Epithelial cell of proximal tubule (primary cell): ENCODE data around the gene CC2D1A. TPM values are rescaled to one million over a fixed set of nuclear protein-coding genes. Genes with fewer than 3 reads are reported as not detected.

ENCODE experiments used
- DNase-seq: peaks from one replicate; pipeline ENCODE4 v3.0.0-alpha.2; 2011; ENCODE audit warnings: low read depth
- H3K4me3 ChIP-seq: 2 replicates; pipeline ENCODE4 v1.5.1; 2011; ENCODE audit warnings: low read depth, mild to moderate bottlenecking, low read length
- CTCF ChIP-seq: conservative IDR thresholded peaks from 2 replicates; pipeline ENCODE4 v1.5.1; 2012; ENCODE audit warnings: low read depth, mild to moderate bottlenecking, low read length
- total RNA-seq: library from RNA; depleted of rRNA; stranded (reverse); fragments of >200 nt; gene quantifications from 2 replicates; pipeline ENCODE4 v1.2.3, GENCODE V29; 2015

Gene CC2D1A
- total RNA-seq, 1 donor from 2014 or later: 30.6 TPM

DNA sequence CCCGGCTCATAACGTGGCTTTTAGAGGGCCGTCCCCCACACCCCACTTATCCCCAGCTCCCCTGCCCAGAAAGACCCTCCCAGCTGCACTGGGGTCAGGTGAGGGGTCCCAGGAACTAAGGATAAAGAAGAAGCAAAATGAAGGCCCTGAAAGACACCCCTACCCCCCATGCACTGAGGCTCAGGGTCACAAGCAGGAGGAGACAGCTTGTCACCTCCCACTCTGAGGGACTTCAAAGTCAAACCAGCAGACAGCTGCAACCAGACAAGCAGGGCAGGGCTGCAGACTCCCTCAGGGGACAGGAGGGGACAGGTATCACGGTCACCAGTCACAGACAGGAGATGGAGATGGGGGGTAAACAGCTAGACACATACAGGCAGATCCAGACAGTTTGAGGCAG lies 35.1 kb upstream of the CC2D1A start:
- no peak overlapping the region for H3K4me3 ChIP-seq
- DNase-seq: no peak
- TF ChIP-seq CTCF: no peak

GRCh38 chr19:13872339-13872694 lies 33.7 kb upstream of the CC2D1A start:
- no peak for TF ChIP-seq CTCF
- H3K4me3 ChIP-seq: peak overlapping the region; percentile 55

DNA sequence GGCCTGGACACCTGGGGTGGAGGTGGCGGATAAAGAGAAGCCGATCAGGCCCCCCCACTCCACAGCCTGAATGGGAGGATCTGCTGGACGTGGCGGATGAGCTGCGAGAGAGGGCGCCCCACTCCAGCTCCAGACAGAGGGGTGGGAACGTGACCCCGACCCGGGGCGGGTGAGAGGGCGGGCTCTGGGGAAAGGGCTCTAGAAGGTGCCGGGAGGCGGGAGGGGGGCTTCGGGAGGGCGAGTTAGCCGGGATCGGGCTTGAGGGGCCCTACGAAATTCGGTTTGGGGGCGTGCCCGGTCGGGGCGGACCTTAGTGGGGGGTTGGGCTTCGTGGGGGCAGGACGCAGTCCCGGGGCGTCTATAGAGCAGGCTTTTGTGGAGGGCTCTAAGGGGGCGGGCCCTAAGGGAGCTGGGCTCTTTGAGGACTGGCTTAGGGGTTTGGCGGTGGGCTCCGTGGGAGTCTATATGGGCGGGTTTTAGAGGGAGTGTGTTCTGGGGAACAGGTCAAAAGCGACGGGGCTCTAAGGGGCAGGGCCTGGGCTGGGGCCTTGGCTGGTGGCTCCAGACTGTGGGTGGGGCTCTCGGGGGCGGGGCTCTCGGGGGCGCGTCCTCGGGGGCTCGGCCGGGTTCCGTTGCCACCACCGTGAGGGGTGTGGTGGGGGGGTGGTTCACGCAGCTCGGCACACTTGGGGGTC lies 33.2 kb upstream of the CC2D1A start:
- no peak for DNase-seq
- H3K4me3 ChIP-seq: peak overlapping the region; percentile 55
- peak; percentile 38 for TF ChIP-seq CTCF

More at GRCh38 chr19:13872339-13872694, 33.7 kb upstream of the CC2D1A start:
- no peak for DNase-seq

- DNase-seq: no peak
- H3K4me3 ChIP-seq: no peak overlapping the region
- no peak for TF ChIP-seq CTCF
These were observed 32.0 kb upstream of the CC2D1A start for GRCh38 chr19:13873834-13874515.

GRCh38 chr19:13875824-13876223 lies 30.2 kb upstream of the CC2D1A start:
- no peak for DNase-seq
- H3K4me3 ChIP-seq: no peak overlapping the region
- no peak for TF ChIP-seq CTCF

DNA sequence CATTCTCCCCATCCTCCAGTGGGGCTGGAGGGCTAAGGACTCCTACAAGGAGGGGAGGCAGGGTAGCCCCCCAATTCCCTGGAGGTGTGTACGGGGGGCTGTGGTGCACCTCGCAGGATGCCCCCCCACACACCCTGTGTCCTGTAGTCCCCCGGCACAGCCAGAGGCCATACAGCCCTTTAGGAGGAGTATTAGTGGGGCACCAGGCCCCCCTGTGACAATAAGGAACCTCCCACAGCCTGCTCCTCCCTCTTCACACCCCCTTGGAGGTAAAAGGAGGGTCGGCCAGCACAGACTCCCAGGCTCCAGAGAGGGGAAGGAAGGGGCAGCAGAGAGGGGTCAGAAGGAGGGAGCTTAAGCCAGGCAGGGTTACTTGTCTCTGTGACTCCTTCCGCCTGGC lies 29.2 kb upstream of the CC2D1A start, which contains the start of gene NANOS3:
Gene NANOS3 (plus strand): TSS at position 301 of the 400 bp plus-strand sequence. CDS start 115 bp downstream, outside the sequence.
- TF ChIP-seq CTCF: no peak
- no peak for DNase-seq
- no peak within 1 kb of the TSS for H3K4me3 ChIP-seq
